Measurements from ENCODE around the gene CDYL.

The CDYL gene

DNA sequence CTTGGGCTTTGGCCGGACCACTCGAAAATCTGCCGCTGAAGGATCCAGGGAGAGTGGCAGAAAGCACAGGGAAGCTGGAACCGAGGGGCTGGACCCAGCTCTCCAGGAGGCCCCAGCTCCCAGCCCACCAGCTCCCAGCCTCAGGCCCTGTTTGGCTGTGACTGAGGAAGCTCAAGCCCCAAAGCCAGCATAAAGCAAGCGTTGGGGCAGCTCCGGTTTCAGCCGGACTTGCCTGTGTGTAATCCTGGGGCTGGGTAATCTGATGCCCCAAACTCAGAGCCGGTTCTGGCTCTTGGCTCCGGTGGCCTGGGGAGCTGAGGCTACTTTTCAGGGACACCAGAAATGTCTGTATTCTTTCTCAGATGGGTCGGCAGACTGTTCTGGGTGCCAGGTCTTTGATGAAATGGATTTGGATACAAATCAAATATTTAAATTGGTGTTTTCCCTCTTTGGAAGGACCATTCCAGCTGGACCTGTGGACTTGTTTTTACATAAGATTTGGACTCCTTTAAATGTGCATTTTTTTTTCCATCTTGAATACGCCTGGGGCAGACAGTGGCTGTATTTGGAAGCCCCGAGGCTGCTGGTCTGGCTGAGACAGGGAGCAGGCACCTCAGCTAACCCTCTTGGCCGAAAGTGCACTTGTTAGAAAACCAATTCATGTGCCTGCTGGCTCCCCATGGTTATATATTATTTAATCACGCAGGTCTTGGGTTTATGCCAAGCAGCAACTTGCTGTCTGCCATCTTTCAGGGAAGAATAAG is 198.0 kb downstream of the CDYL start:
- DNase-seq (ENCODE audit: extremely low read depth, low read depth) = no peak
- no peak overlapping the region for H3K4me3 ChIP-seq (replicated peaks; ENCODE audit: low read depth, low read length)
- TF ChIP-seq, protein P1, sequence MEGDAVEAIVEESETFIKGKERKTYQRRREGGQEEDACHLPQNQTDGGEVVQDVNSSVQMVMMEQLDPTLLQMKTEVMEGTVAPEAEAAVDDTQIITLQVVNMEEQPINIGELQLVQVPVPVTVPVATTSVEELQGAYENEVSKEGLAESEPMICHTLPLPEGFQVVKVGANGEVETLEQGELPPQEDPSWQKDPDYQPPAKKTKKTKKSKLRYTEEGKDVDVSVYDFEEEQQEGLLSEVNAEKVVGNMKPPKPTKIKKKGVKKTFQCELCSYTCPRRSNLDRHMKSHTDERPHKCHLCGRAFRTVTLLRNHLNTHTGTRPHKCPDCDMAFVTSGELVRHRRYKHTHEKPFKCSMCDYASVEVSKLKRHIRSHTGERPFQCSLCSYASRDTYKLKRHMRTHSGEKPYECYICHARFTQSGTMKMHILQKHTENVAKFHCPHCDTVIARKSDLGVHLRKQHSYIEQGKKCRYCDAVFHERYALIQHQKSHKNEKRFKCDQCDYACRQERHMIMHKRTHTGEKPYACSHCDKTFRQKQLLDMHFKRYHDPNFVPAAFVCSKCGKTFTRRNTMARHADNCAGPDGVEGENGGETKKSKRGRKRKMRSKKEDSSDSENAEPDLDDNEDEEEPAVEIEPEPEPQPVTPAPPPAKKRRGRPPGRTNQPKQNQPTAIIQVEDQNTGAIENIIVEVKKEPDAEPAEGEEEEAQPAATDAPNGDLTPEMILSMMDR (IDR thresholded peaks at IDR 0.05; ENCODE audit: low read depth, low read length, missing control alignments) = no peak

DNA sequence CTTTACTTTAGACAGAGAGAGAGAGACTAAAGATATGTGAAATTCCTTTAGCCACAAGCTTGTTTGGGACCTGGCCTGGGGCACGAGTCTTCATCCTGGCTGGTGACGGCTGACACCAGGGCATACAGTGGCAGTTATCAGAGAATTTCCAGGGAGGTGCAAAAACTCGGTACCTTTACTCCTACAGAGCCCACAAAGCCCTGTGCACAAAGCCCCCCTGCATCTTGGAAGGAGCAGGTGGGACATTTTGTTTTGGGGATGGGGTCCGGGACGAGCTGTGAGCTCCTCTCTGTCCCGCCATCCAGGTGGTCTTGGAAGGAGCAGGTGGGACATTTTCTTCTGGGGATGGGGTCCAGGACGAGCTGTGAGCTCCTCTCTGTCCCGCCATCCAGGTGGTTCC is 198.8 kb downstream of the CDYL start:
- H3K4me3 ChIP-seq (replicated peaks; ENCODE audit: low read depth, low read length) = no peak overlapping the region
- TF ChIP-seq, protein P1 (IDR thresholded peaks at IDR 0.05; ENCODE audit: low read depth, low read length, missing control alignments) = no peak
- DNase-seq (ENCODE audit: extremely low read depth, low read depth) = no peak

DNA sequence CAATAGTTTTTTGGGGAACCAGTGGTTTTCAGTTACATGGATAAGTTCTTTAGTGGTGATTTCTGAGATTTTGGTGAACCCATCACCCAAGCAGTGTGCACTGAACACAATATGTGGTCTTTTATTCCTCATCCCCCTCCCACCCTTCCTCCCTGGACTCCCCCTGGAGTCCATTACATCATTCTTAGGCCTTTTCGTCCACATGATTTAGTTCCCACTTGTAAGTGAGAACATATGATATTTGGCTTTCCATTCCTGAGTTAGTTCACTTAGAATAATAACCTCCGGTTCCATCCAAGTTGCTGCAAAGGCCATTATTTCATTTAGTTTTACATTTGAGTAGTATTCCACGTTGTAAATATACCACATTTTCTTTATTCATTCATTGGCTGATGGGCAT is 199.3 kb downstream of the CDYL start:
- no peak overlapping the region for H3K4me3 ChIP-seq (replicated peaks; ENCODE audit: low read depth, low read length)
- TF ChIP-seq, protein P1 (IDR thresholded peaks at IDR 0.05; ENCODE audit: low read depth, low read length, missing control alignments) = no peak
- no peak for DNase-seq (ENCODE audit: extremely low read depth, low read depth)

DNA sequence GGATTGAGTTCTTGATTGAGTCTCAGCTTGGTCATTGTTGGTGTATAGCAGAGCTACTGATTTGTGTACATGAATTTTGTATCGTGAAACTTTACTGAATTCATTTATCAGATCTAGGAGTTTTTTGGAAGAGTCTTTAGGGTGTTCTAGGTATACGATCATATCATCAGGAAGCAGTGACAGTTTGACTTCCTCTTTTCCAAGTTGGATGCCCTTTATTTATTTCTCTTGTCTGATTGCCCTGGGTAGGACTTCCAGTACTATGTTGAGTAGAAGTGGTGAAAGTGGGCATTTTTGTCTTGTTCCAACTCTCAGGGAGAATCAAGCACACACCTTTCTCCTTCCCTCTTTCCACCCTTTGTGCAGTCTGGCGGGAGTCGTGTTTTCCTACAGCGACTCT is 201.3 kb downstream of the CDYL start:
- H3K4me3 ChIP-seq (replicated peaks; ENCODE audit: low read depth, low read length) = no peak overlapping the region
- DNase-seq (ENCODE audit: extremely low read depth, low read depth) = no peak
- TF ChIP-seq, protein P1 (IDR thresholded peaks at IDR 0.05; ENCODE audit: low read depth, low read length, missing control alignments) = no peak

DNA sequence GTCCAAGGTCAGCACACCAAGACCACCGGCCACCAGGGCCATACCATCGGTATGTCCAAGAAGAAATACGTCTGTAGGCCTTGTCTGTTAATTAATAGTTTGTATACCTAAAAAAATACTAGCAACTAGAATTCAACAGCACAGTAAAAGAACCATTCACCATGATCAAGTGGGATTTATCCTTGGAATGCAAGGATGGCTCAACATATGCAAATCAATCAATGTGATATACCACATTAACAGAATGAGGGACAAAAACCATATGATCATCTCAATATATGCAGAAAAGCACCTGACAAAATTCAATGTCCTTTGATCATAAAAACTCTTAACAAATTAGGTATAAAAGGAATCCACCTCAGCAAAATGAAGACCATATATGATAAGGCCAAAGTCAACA is 203.2 kb downstream of the CDYL start:
- no peak for DNase-seq (ENCODE audit: extremely low read depth, low read depth)
- TF ChIP-seq, protein P1 (IDR thresholded peaks at IDR 0.05; ENCODE audit: low read depth, low read length, missing control alignments) = no peak
- no peak overlapping the region for H3K4me3 ChIP-seq (replicated peaks; ENCODE audit: low read depth, low read length)

DNA sequence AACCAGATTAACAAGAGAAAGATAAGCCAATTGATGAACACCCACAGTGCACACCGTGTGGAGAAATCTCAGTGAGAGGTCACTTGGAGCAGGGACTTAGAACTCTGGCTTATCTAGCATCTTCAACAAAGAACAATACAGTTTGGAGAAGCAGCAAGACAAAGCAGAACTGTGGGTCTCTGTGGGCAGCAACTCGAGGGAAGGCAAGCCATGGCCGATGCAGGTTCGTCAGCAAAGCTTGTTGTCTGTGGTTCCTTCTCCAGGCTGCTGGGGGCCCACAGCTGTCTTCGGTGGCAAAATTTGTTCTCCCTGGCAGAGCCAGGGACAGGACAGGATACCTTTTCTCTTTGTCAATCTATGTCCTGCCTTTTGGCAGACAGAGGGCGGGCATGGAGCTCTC is 205.6 kb downstream of the CDYL start:
- H3K4me3 ChIP-seq (replicated peaks; ENCODE audit: low read depth, low read length) = no peak overlapping the region
- TF ChIP-seq, protein P1 (IDR thresholded peaks at IDR 0.05; ENCODE audit: low read depth, low read length, missing control alignments) = no peak
- no peak for DNase-seq (ENCODE audit: extremely low read depth, low read depth)

DNA sequence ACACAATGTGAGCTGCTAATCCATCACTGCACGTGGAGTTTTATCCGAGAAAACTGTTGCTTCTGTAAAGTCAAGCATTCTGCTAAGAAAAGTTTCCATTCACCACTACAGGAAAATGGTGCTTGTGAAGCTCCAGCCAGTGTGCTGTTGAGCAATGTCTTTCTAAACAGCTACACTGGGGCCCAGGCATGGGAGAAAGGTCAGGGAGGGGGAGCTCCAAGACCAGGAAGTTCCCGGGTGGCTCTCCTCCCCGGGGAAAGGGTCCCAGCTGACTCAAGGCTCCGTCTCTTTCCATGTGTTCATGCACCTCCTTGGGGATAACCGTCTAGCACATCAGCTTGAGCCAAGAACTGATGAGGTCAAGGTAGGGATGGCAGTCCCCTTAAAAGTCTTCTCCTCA is 207.1 kb downstream of the CDYL start:
- DNase-seq (ENCODE audit: extremely low read depth, low read depth) = no peak
- TF ChIP-seq, protein P1 (IDR thresholded peaks at IDR 0.05; ENCODE audit: low read depth, low read length, missing control alignments) = no peak

More for the DNA sequence above, 207.1 kb downstream of the CDYL start:
- H3K4me3 ChIP-seq (replicated peaks; ENCODE audit: low read depth, low read length) = no peak overlapping the region
